Ovary (tissue), 9 donors: ENCODE measurements around the gene DENND1B. TPM values are rescaled to one million over a fixed set of nuclear protein-coding genes. Genes with fewer than 3 reads are reported as not detected.

Source experiments
- DNase-seq, 5 donors: peaks; one replicate each; pipeline ENCODE4 v3.0.0-alpha.2; 2019 to 2020
- H3K27ac ChIP-seq, 2 donors: fragments of 200-600 bp; one replicate each; pipeline versions ENCODE4 v1.5.1 to v1.8.0; 2019 to 2022
- H3K27me3 ChIP-seq: fragments of 200-600 bp; one replicate; pipeline ENCODE4 v1.8.0; 2022
- H3K36me3 ChIP-seq: fragments of 200-600 bp; sonication (generic); one replicate; pipeline ENCODE4 v1.5.1; 2019
- H3K4me1 ChIP-seq: one replicate; pipeline ENCODE4 v1.8.1; 2013; ENCODE audit warnings: mild to moderate bottlenecking, moderate library complexity; ENCODE audit not compliant: insufficient read depth
- H3K4me3 ChIP-seq: fragments of 200-600 bp; sonication (generic); one replicate; pipeline ENCODE4 v1.5.1; 2017
- H3K9me3 ChIP-seq, 2 donors: fragments of 200-600 bp in 1 of 2; sonication (generic) in 1 of 2; one replicate each; pipeline versions ENCODE4 v1.5.1 to v1.8.1; 2013 to 2019; ENCODE audit warnings: mild to moderate bottlenecking in 1 of 2, moderate library complexity in 1 of 2
- EP300 ChIP-seq: sonication (generic); formaldehyde crosslinking; IDR thresholded peaks from one replicate; pipeline ENCODE4 v1.6.1; 2017; ENCODE audit warnings: antibody characterized with exemption
- POLR2A ChIP-seq: fragments of 450-650 bp; IDR thresholded peaks from one replicate; pipeline ENCODE4 v1.6.1; 2017; ENCODE audit warnings: antibody characterized with exemption, mild to moderate bottlenecking, moderate library complexity
- WGBS, 3 donors: extraction: QIAGEN DNeasy Blood & Tissue Kit in 1 of 3; methylation state at CpG; one replicate each; pipeline versions ENCODE4 v1.1.5 to v1.1.7; 2013 to 2017; 5-methylcytosine and 5-hydroxymethylcytosine counted together
- intact Hi-C, 4 donors: fragments of 100-400 bp; cut with DNase I; formaldehyde crosslinking; loops; one replicate each; pipeline versions ENCODE4 v1.11.0 to v1.15.1; 2022 to 2023
- polyA plus RNA-seq, 2 donors: library from polyadenylated mRNA; stranded (reverse); fragments of 200-250 nt in 1 of 2; fragments of 350-450 nt in 1 of 2; fragmentation: Illumina TruSeq in 1 of 2; extraction: RNeasy Lipid Tissue Mini Kit (QIAGEN cat#74804) in 1 of 2; gene quantifications; one replicate each; pipeline ENCODE4 v1.2.3, GENCODE V29; 2013 to 2014
- total RNA-seq, 7 donors: library from RNA; depleted of rRNA in 2 of 7; stranded (reverse); fragments of >200 nt in 2 of 7; fragmentation: NEBNext Ultra II Directional in 3 of 7; extraction: Animal tissue kit (Norgen Biotek cat#: 25700) in 3 of 7; gene quantifications; one replicate each; pipeline versions ENCODE4 v1.1.0 to v1.2.4, GENCODE V29; 2016 to 2023
- TF ChIP-seq, protein P1 (sequence below), 3 donors: fragments of 450-650 bp in 2 of 3; fragments of 200-600 bp in 1 of 3; IDR thresholded peaks; one replicate each; pipeline versions ENCODE4 v1.5.1 to v1.8.0; 2016 to 2022; ENCODE audit warnings: antibody characterized with exemption in 3 of 3, mild to moderate bottlenecking in 1 of 3
- donor health status: DM: no; HTN: no; CAD: no; lungs with moderate emphysema.
- donor health status: DM: no; HTN: no; CAD: no.
- donor health status: Bipolar disorder and iron deficiency.
- donor health status: DM: yes; HTN: yes; CAD: no.
- donor health status: DM: no; HTN: no; CAD: no.
- donor health status: DM: yes; HTN: yes; CAD: no.

The DENND1B gene
- total and polyA plus RNA-seq, 9 donors: 2.9 to 20.6 (median 14.1) TPM

DNA sequence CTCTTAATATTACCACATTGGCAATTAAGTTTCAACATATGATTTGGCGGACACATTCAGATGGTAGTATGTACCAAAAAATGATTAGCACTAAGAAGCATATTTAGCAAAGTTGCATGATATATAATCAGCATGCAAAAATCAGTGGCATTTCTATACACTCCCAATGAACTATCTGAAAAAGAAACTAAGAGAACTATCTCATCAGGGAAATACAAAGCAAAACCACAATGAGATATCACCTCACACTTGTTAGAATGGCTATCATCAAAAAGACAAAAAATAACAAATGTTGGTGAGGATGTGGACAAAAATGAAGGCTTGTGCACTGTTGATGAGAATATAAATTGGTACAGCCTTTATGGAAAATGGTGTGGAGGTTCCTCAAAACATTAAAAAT lies 31.4 kb upstream of the DENND1B start:
- Histone ChIP-seq H3K27ac (no peak overlapping the region), H3K4me1 (no peaks in the 10 kb centered on the region), H3K9me3 (no peaks in the 10 kb centered on the region), H3K27me3 (no peaks in the 10 kb centered on the region), H3K4me3 (no peak overlapping the region), H3K36me3 (no peaks in the 10 kb centered on the region)
- intact Hi-C loops: no loop called here
- no peak for TF ChIP-seq EP300
- TF ChIP-seq, protein P1, sequence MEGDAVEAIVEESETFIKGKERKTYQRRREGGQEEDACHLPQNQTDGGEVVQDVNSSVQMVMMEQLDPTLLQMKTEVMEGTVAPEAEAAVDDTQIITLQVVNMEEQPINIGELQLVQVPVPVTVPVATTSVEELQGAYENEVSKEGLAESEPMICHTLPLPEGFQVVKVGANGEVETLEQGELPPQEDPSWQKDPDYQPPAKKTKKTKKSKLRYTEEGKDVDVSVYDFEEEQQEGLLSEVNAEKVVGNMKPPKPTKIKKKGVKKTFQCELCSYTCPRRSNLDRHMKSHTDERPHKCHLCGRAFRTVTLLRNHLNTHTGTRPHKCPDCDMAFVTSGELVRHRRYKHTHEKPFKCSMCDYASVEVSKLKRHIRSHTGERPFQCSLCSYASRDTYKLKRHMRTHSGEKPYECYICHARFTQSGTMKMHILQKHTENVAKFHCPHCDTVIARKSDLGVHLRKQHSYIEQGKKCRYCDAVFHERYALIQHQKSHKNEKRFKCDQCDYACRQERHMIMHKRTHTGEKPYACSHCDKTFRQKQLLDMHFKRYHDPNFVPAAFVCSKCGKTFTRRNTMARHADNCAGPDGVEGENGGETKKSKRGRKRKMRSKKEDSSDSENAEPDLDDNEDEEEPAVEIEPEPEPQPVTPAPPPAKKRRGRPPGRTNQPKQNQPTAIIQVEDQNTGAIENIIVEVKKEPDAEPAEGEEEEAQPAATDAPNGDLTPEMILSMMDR (IDR thresholded peaks at IDR 0.05): no peak
- TF ChIP-seq POLR2A: no peak
- DNase-seq: no peak
- WGBS, 3 donors: 95 to 100% (median 98%) methylated on average over 1 of the region's 1 CpG

DNA sequence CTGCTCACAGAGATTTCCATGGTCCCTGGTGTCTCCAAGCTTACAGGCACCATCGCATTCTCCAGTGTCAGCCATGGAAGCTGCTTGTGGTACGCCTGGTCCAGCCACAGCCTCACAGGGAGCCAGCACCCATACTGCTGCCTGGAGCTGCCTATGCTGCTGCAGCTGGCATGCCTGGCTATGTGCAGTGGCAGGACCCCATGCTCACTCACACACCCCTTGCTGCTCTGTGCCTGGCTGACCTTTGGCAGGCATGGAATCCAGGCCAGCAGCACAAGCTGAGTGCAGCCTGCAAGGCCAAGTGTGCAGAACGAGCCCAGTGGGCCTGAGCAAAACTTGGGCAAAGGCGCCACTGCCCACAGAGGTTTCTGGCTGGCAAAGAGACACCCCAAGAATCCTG lies 26.4 kb upstream of the DENND1B start:
- no peak for DNase-seq
- H3K4me1 ChIP-seq: no peaks in the 10 kb centered on the region
- 96 to 99% (median 96%) methylated on average over 4 of the region's 4 CpGs for WGBS, 3 donors
- H3K27me3 ChIP-seq: no peaks in the 10 kb centered on the region
- no peaks in the 10 kb centered on the region for H3K9me3 ChIP-seq
- H3K4me3 ChIP-seq: no peak overlapping the region
- no peak overlapping the region for H3K27ac ChIP-seq
- TF ChIP-seq, protein P1 (IDR thresholded peaks at IDR 0.05): no peak
- no peak for TF ChIP-seq POLR2A
- no peak for TF ChIP-seq EP300
- H3K36me3 ChIP-seq: no peaks in the 10 kb centered on the region
- intact Hi-C loops: no loop called here

DNA sequence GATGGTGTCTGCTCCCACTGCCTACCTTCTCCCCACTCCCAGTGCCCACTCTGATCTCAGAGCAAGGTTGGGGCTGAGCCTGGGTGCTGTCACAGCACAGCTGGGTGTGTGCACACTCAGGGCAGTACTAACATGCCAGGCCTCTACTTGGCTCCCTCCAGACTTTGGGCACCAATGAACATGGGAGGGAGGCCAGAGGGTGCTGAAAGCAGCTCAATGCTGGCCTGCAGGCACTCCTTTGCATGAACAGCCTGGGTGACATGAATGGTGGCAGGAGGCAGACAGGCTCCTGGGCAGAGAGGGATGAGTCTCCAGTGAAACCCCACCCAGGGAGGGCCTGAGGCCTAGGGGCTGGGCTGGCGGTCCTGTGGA lies 25.8 kb upstream of the DENND1B start:
- no peaks in the 10 kb centered on the region for H3K4me1 ChIP-seq
- DNase-seq: no peak
- TF ChIP-seq, protein P1 (IDR thresholded peaks at IDR 0.05): no peak
- TF ChIP-seq POLR2A (no peak), EP300 (no peak)
- H3K27me3 ChIP-seq: no peaks in the 10 kb centered on the region
- H3K27ac ChIP-seq: no peak overlapping the region
- intact Hi-C loops: no loop called here
- H3K4me3 ChIP-seq: no peak overlapping the region
- H3K36me3 ChIP-seq: no peaks in the 10 kb centered on the region
- 58 to 89% (median 67%) methylated on average over 1 of the region's 1 CpG for WGBS, 3 donors
- no peaks in the 10 kb centered on the region for H3K9me3 ChIP-seq

DNA sequence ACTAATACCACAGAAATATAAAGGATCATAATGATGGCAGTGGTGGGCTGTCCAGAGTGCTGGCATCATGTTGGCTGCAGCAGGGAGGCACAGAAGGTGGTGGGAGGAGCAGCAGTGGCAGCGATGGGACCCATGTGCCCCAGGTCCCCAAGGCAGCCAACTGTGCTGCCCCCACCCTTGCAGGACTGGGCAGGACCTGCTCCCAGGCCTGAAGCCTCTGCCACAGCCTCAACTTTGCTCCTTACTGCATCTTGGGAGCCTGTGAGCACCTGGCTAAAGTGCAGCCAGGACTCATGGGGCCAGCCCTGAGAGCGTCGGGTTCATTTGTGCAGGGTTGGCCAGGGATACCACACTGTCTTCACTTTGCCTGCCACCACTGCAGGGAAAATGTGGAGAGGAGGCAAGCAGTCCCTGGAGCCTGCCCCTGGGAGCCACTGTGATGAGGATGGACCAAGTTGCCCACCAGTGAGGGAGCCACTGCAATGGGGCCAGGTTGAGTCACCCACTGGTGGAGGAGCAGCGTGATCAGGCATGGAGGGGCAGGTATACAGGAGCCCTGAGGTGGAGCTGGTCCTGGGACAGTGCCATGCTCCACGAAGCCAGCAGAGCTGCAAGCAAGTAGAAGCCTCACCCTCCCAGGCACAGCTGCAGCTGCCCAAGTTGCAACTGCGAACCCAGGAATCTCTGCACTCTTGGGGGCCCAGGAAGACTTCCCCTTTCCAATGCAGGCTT lies 25.3 kb upstream of the DENND1B start:
- no peaks in the 10 kb centered on the region for H3K4me1 ChIP-seq
- DNase-seq: no peak
- TF ChIP-seq, protein P1 (IDR thresholded peaks at IDR 0.05): no peak
- TF ChIP-seq EP300: no peak
- no peak for TF ChIP-seq POLR2A
- no peaks in the 10 kb centered on the region for H3K27me3 ChIP-seq
- no peak overlapping the region for H3K4me3 ChIP-seq
- no peak overlapping the region for H3K27ac ChIP-seq
- WGBS, 3 donors: 80 to 91% (median 88%) methylated on average over 6 of the region's 6 CpGs
- no peaks in the 10 kb centered on the region for H3K9me3 ChIP-seq
- H3K36me3 ChIP-seq: no peaks in the 10 kb centered on the region
- intact Hi-C loops: no loop called here
